GM20431 (cell line): Measurements from ENCODE around the gene INHA.

Experiments
- in situ Hi-C: fragments of 300-500 bp; cut with MseI, MboI; formaldehyde crosslinking; loops from one replicate; pipeline ENCODE4 v1.15.0; 2020; ENCODE audit warnings: low sequenced_read_pairs; ENCODE audit not compliant: unreplicated experiment

INHA gene

GRCh38 chr2:219607931-219608330, 35.8 kb downstream of the INHA start:
- in situ Hi-C loops = no loop called here

GRCh38 chr2:219608399-219608964, 36.4 kb downstream of the INHA start:
- in situ Hi-C loops = no loop called here

DNA sequence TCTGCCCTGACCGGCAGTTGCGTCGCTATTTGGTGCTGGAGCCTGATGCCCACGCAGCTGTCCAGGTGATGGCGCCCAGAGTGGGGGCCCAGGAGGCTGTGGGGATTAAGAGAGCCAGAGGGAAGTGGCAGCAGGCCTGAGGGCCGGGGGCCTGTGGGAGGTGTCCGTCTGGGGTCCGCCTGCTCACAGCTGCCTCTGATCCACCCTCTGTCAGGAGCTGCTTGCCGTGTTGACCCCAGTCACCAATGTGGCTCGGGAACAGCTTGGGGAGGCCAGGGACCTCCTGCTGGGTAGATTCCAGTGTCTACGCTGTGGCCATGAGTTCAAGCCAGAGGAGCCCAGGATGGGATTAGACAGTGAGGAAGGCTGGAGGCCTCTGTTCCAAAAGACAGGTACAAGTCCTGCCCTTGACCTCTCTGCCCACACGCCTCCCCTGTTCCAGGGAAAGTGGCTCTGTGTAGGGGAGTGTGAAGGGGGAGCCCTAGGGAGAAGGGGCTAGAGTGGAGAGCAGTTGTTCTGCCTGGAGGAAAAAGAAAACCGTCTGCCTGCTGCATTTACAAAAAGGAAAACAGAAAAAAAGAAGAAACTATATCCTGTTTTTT, 37.1 kb downstream of the INHA start:
- in situ Hi-C loops = no loop called here

DNA sequence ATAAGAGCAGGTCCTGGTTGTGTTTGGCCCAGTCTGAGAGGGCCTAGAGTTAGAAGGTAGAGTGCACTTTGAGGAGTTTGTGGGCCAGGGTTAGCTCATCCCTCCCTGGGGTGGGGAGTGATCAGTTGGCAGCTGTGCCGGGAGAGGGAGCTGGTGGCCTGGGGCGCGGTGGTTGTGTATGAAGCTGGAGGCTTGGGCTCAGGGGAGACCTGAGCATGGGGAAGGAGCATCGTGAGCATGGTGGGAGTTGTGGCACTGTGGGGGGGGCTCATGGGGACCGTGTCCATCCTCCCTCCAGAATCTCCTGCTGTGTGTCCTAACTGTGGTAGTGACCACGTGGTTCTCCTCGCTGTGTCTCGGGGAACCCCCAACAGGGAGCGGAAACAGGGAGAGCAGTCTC, 39.2 kb downstream of the INHA start:
- in situ Hi-C loops = no loop called here

GRCh38 chr2:219611866-219612576, 39.9 kb downstream of the INHA start:
- in situ Hi-C loops = no loop called here

GRCh38 chr2:219612577-219613286, 40.6 kb downstream of the INHA start:
- in situ Hi-C loops = no loop called here

GRCh38 chr2:219613461-219614070, 41.5 kb downstream of the INHA start:
- in situ Hi-C loops = no loop called here

DNA sequence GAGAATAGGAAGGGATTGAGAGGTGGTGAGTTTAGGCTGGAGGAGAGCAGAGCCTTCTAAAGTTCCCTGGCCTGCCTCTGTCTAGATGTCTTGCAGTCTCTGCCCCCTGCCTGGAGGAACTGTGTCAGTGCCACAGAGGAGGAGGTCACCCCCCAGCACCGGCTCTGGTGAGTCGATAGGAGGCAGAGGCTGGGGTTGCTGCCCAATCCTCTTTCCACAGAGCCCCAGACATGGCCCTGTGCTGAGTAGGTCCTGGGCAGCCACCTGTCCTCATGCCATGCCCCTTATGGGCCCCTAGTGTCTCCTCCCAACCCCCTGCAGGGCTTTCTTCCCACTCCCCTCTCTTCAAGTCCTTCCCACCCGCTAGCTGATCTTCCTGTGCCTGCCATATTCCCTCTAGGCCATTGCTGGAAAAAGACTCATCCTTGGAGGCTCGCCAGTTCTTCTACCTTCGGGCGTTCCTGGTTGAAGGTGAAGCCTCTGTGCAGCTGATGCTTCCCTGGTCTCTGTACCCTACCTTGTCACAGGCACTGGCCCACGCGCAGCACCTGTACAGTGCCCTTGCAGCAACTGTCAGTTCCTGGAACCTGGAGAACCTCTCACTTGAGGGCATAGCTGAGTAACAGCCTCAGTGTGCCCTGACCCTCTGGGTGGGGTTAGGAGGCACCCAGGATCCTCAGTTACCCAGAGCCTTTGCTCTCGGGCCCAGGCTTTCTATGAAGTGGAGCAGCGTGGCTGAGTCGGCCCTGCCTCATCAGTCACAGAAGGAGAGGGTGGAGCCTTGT, 42.2 kb downstream of the INHA start:
- in situ Hi-C loops = no loop called here

GRCh38 chr2:219615036-219615435, 42.9 kb downstream of the INHA start:
- in situ Hi-C loops = no loop called here

GRCh38 chr2:219615894-219616293, 43.8 kb downstream of the INHA start:
- in situ Hi-C loops = no loop called here

GRCh38 chr2:219616550-219616949, 44.4 kb downstream of the INHA start:
- in situ Hi-C loops = no loop called here

- in situ Hi-C loops = no loop called here
Measured at GRCh38 chr2:219618733-219619122, 46.6 kb downstream of the INHA start.

- in situ Hi-C loops = no loop called here
Measured at GRCh38 chr2:219619235-219619634, 47.1 kb downstream of the INHA start.

DNA sequence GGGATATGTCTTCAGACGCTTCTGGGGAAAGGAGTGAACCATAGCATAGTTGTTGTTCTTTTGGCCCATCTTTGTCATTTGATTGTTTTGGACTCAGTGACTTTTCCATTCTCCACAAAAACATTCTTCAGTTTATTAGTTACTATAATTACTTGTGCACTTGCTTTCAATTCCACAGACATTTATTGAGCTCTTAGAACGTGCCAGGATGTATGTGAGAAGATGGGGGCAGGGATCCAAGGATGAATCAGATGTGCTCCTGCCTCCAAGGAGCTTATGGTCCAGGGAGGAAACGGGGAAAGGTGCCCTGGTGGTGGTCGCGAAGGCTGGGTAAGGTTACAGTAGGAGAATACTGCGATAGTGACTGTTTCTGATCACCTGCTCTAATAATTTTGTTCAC, 48.4 kb downstream of the INHA start:
- in situ Hi-C loops = no loop called here

GRCh38 chr2:219621935-219622334, 49.8 kb downstream of the INHA start:
- in situ Hi-C loops = no loop called here

- in situ Hi-C loops = no loop called here
Measured at GRCh38 chr2:219622472-219622871, 50.4 kb downstream of the INHA start.

- in situ Hi-C loops = no loop called here
Measured at GRCh38 chr2:219624565-219624964, 52.5 kb downstream of the INHA start.

- in situ Hi-C loops = no loop called here
Measured at GRCh38 chr2:219625179-219625578, 53.1 kb downstream of the INHA start.
